Esophagus muscularis mucosa (tissue), 3 donors: ENCODE data around the gene UBE4B.

Source experiments
- CTCF ChIP-seq, 3 experiments: fragments of 200-600 bp in 2 of 3; fragments of 450-650 bp in 1 of 3; sonication (generic) in 2 of 3; IDR thresholded peaks; one replicate each; pipeline ENCODE4 v1.5.1; 2017 to 2019; ENCODE audit warnings: antibody characterized with exemption in 3 of 3, mild to moderate bottlenecking in 2 of 3, moderate library complexity in 1 of 3
- POLR2A ChIP-seq: fragments of 450-650 bp; IDR thresholded peaks from one replicate; pipeline ENCODE4 v1.6.1; 2017; ENCODE audit warnings: antibody characterized with exemption, moderate library complexity, mild to moderate bottlenecking, low read depth
- POLR2AphosphoS5 ChIP-seq, 2 donors: sonication (generic); formaldehyde crosslinking; IDR thresholded peaks; one replicate each; pipeline ENCODE4 v1.6.1; 2017; ENCODE audit warnings: antibody characterized with exemption in 2 of 2

GRCh38 chr1:10177876-10178275 is 145.1 kb downstream of the UBE4B start:
- TF ChIP-seq CTCF (IDR thresholded peaks at IDR 0.05) (no peak), POLR2A (no peak), POLR2AphosphoS5 (IDR thresholded peaks at IDR 0.05) (no peak)
